ENCODE results near the gene ACIN1. TPM values are rescaled to one million over a fixed set of nuclear protein-coding genes. Genes with fewer than 3 reads are reported as not detected.
A peak's percentile ranks its signal among the peaks of the same experiment; 100 is the strongest.

Gene ACIN1
- total and polyA plus RNA-seq, 12 donors = 73.1 to 431 (median 133) TPM

- no peak for DNase-seq
- H3K4me3 ChIP-seq = no peak overlapping the region
- 87 to 93% (median 92%) methylated on average over 7 of the region's 7 CpGs for WGBS, 4 donors
Observed at GRCh38 chr14:23097786-23098185, 2.9 kb upstream of the ACIN1 start.

GRCh38 chr14:23095196-23096108 is 516 bp upstream of the ACIN1 start, which contains the start of gene C14orf119:
Gene C14orf119 (plus strand): TSS chr14:23095505. CDS start chr14:23097659, 2,154 bp downstream.
- intact Hi-C loops (cut with DNase I) = no loop called here
- Histone ChIP-seq H3K36me3 (replicated peaks in 1 of 2) (peaks cover 0 to 46% of the 10 kb centered on the region in 2 donors), H3K9me3 (replicated peaks in 1 of 3) (no peaks in the 10 kb centered on the region), H3K4me3 (peak within 1 kb of the TSS; percentile 26 to 90 (median 82)), H3K4me1 (replicated peaks in 1 of 2) (peaks cover 29 to 55% of the 10 kb centered on the region in 2 donors), H3K27ac (peak within 1 kb of the TSS; percentile 94 to 100 (median 97)), H3K27me3 (no peaks in the 10 kb centered on the region)
- TF ChIP-seq CTCF (IDR thresholded peaks at IDR 0.05) (peak in 2 of 6 experiments; percentile 4 to 11), POLR2A (IDR thresholded peaks at IDR 0.05) (peak; percentile 78 to 91)
- 0 to 1% (median 0%) methylated on average over 29 to 46 of the region's 46 CpGs for WGBS, 4 donors
- DNase-seq = peak; percentile 99 to 100 (median 100)

More at GRCh38 chr14:23097786-23098185, 2.9 kb upstream of the ACIN1 start:
- TF ChIP-seq CTCF (IDR thresholded peaks at IDR 0.05) (no peak), POLR2A (IDR thresholded peaks at IDR 0.05) (no peak)
- no peaks in the 10 kb centered on the region for H3K27me3 ChIP-seq
- H3K9me3 ChIP-seq (replicated peaks in 1 of 3) = no peaks in the 10 kb centered on the region
- peaks cover 0 to 22% of the 10 kb centered on the region in 2 donors for H3K36me3 ChIP-seq (replicated peaks in 1 of 2)
- no peak overlapping the region for H3K27ac ChIP-seq
- H3K4me1 ChIP-seq (replicated peaks in 1 of 2) = peaks cover 28 to 44% of the 10 kb centered on the region in 2 donors
- intact Hi-C loops (cut with DNase I) = no loop called here

GRCh38 chr14:23093991-23094665 is 808 bp downstream of the ACIN1 start:
- no peak for TF ChIP-seq CTCF (IDR thresholded peaks at IDR 0.05)
- no peak for TF ChIP-seq POLR2A (IDR thresholded peaks at IDR 0.05)
- peak overlapping the region in 4 of 5 donors; percentile 92 to 99 (median 96) for H3K27ac ChIP-seq
- DNase-seq = no peak
- peaks cover 0 to 58% of the 10 kb centered on the region in 2 donors for H3K36me3 ChIP-seq (replicated peaks in 1 of 2)
- no peaks in the 10 kb centered on the region for H3K9me3 ChIP-seq (replicated peaks in 1 of 3)
- H3K4me1 ChIP-seq (replicated peaks in 1 of 2) = peaks cover 25 to 48% of the 10 kb centered on the region in 2 donors
- WGBS, 4 donors = 0 to 2% (median 0%) methylated on average over 14 of the region's 14 CpGs
- intact Hi-C loops (cut with DNase I) = no loop called here
- H3K27me3 ChIP-seq = no peaks in the 10 kb centered on the region
- H3K4me3 ChIP-seq = peak overlapping the region; percentile 26 to 90 (median 74)

- TF ChIP-seq CTCF (IDR thresholded peaks at IDR 0.05) (no peak), POLR2A (IDR thresholded peaks at IDR 0.05) (no peak)
- H3K9me3 ChIP-seq (replicated peaks in 1 of 3) = no peaks in the 10 kb centered on the region
- H3K27me3 ChIP-seq = no peaks in the 10 kb centered on the region
- intact Hi-C loops (cut with DNase I) = no loop called here
- H3K27ac ChIP-seq = no peak overlapping the region
- peaks cover 0 to 58% of the 10 kb centered on the region in 2 donors for H3K36me3 ChIP-seq (replicated peaks in 1 of 2)
- WGBS, 4 donors = 68 to 72% (median 71%) methylated on average over 2 of the region's 2 CpGs
- DNase-seq = no peak
- H3K4me1 ChIP-seq (replicated peaks in 1 of 2) = peaks cover 23 to 42% of the 10 kb centered on the region in 2 donors
- peak overlapping the region in 1 of 4 donors; percentile 65 for H3K4me3 ChIP-seq
Observed at GRCh38 chr14:23093526-23093925, 1.4 kb downstream of the ACIN1 start.
